ENCODE results near the gene AKAP1.

Gene AKAP1

DNA sequence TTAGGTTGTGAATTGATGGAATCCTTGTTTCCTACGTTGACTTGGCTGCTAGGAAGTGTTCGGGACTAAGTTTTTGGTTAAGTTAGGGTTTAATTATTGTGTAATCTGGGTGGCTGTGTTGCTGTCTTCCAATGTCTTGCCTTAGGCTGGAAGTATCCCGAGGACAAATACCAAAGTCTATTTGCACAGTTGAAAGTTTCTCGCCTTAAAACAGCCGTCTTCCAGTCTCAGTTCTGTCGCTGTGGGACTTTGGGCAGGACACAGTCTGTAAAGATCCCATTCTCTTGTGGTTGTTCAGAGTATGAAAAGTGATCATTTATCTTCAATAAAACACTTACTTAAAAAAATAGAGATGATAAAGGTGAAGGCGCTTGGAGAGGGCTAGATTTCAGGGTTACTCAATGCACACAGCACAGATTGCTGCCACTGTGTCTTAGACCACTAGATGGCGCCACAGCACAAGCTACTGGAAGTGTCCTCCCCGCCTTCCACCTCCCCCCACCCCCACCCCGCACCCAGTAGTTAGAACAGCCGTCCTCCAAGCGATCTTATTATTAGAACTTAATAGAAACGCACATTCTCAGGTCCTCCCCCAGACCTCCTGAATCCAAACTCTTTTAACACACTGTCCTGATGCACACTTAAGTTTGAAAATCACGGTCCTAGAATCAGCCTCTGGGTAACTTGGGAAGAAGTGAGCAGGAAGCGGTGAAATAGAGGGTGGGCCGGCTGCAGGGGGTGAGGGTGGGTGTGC is 45.8 kb downstream of the AKAP1 start:
- peak; percentile 51 for DNase-seq (ENCODE audit: low read depth)

DNA sequence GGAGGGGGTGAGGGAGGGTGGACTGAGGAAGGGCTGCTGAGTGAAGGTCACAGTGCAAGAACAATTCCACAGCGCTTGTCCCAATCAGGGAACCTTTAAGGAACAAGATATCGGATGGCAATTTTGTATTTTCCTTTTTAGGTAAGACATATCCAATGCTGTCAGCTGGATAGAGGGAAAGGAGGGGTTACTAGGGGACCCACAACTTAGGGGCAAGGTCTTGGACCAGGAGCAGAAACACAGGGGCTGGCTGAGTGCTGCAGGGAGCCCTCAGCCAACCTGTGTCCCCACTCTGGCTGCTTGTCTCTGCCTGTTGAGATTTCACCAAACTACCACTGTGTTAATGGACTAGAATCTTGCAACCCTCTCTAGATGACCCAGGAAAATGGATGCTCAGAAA is 47.6 kb downstream of the AKAP1 start:
- no peak for DNase-seq (ENCODE audit: low read depth)

DNA sequence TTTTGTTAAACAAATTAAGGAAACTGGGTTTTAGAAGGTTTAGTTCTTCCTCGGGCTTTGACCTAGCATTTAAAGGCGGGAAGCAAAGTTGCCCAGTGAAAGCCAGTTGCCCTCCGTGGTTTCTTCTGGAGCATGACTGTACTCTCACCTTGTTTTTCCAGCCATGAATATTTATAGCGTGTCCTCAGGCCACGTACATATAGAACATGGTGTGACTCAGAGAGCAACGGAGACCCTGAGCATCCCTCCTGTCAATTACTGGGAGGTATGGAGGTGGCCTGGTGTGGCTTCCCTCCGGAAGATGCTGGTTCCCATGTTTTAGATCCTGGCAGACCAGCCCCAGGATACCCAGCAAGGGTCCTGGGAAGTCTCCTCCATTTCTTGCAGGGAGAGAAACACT is 48.4 kb downstream of the AKAP1 start:
- DNase-seq (ENCODE audit: low read depth) = no peak

DNA sequence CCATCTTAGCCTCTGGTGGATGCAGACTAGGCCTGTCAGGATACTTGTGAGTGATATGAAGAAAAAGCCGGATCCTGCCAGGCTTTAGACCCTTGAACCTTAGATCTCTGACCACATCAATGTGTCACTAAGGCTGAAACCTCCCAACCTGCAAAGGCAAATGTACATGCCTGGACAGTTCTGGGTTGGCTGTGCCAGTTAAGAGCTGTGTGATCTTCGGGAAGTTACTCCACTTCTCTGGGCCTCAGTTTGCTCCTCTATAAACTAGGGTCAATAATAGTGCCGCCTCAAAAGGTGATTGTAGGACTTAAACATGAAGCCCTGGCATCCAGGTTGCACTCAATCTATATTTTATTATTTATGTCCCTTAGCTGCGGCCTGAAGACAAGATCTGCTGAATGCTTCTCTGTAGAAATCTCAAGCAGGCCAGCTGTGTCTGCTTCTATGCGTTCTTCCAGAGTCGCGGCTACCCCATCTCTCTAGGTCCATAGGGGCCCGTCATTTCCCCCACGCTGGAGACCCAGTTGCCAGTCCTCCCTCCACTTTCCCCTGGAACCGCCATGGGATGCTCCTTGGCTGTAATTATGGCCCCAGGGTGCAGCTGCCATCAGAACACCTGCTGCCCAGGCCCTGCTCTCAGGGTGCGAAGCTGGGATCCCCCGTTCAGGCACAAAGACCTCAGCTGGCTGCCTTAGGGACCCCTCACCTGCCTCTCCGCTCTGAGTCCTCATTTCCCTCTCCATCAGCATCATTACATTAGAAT is 50.2 kb downstream of the AKAP1 start:
- DNase-seq (ENCODE audit: low read depth) = no peak

DNA sequence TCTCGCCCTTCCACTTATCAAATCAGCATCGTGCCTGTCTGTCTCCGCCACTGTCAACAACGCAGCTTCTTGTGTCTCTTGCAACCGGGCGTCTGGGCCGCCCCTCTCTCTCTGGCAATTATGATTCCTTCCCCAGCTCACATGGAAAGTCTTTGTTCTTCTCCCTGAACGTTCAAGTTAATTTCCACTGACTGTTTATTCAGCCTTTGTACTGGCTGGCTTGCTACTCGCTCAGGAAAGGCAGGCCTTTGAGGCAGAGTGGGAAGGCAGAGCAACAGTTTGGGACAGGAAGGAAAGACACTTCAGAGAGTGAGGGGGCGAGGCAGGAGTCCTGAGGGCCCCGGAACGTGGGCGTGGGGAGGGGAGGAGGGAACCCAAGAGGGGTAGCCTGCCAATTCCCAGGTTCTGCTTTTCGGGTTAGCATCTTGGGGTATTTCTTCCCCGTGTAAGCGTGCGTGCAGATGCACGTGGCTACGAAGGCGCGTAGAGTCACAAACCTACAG is 50.8 kb downstream of the AKAP1 start:
- DNase-seq (ENCODE audit: low read depth) = no peak

DNA sequence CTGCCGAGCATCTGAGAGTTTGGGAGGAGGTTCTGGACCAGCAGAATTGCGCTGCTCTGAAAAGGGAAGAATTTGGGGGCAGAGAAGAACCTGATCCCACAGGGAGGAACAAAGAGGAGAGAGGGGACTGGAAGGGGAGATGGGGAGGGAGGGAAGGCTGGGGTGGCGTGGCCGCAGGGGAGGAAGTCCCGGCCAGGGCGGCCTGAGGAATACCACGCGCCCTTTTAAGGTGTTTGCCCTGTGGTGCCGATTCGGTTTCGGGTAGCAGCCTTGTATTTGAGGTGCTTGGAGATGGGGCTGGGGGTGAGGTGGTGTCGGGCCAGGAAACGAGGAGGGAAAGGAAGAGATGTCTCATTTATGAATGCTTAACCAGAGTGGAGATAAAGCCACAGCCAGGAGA is 51.3 kb downstream of the AKAP1 start:
- no peak for DNase-seq (ENCODE audit: low read depth)

DNA sequence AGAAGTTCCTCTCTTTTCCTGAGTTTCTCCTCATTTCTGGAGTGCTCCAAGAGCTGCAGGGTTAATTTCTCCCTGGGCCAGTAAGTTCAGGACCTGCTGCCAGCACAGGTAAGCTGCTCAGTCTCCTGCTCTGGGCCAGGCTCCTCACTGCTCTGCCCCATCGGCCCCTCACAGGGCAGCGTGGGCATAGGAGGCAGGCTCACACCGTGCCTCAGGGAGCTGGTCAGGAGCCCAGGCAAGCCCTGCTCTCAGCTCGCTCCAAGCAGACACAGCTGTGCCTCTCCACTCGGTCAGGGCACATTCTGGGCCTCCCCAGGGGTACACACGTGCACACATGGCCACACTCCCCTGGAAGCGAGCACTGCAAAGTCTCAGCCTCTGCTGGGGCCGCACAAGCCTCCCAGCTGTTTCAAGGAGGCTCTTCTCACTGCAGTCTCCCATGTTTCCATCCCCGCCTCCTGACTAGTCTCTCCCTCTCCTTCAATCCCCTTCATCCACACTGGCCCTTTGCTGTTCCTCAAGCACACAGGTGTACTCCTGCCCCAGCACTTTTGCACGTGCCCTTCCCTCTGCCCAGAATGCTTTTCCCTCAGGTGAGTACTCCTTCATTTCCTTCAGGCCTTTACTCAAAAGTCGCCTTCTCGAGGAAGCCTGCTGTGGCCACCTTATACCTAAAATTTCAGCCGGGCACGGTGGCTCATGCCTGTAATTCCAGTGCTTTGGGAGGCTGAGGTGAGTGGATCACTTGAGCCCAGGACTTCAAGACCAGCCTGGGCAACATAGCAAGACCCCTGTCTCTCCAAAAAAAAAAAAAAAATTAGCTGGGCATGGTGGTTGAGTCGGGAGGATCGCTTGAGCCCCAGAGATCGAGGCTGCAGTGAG is 53.2 kb downstream of the AKAP1 start:
- no peak for DNase-seq (ENCODE audit: low read depth)

DNA sequence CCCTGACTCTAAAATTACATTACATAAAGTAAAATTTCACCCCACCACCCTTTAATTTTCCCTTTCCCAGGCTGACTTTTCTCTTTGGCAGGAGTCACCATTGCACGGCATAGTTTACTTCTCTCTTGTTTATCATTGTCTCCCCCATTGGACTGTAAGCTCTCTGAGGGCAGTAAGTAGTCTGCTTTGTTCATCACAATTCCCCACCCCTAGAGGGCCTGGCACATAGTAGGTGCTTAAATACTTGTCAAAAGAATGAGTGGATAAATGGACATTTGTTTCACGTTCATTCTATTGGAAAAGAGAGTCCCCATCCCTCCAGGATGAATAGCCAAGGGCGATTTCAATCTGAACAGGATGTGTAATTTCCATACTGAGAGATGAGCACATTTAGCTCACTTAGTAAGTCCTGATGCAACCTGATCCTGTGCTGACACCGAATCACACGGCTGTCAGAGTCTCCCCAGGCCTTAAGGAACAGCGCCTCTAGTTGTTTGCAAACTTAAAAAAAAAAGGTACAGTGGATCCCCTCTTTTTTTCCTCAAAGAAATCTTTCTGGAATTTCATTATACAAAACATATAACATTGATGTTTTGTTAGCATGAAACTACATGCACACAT is 54.0 kb downstream of the AKAP1 start:
- DNase-seq (ENCODE audit: low read depth) = no peak

DNA sequence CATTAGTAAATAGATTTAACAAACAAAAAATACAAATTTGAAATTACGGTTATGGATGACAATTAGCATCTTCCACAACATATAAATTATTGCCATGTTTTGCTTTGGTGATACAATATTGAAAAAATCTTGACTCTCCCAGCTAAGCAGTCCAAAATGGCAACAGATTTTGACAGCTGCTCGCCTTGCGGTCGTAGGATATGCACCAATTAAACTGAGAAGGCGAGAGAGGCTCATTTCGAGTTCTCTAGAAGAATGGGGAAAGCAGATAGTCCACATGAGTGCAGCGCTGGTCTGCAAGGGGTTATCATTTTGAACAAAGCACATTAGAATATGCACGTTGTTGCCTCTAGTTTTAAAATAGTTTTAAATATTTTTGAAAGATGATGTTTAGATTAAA is 55.3 kb downstream of the AKAP1 start:
- no peak for DNase-seq (ENCODE audit: low read depth)

DNA sequence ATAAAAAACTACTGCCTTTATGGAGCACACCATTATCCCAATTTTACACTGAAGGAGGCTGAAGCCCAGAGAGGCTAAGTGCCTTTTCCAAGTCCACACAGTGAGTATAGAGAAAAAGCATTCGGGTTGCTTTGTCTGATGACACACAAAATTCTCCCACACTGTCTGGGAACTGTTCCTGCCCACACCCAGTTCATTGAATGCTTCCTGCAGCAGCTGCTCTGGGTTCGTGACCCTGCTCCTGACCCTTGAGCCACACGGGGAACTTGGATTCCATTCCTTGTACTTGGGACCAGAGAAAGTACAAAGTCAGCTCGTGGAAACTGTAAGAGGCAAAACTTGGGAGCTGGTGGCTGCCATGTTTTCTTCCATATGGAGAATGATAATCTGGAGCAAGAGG is 57.9 kb downstream of the AKAP1 start:
- DNase-seq (ENCODE audit: low read depth) = peak; percentile 36

DNA sequence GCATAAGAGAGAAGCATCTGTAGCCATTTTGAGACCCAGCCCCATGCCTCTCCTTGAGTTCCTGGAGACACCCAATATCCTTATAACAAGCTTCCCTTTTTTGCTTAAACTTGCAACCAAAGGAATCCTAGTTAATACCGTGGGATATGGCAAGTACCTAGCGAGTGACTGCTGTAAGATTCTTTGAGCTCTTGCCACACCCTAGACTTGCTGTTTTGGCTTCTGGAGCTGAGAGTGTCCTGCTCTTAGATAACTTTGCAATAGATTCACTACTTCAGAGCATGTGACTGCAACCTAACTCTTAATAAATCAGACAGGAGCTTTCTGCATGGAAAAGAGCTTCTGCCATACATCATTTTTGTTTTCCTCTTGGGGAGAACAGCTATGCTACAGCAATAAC is 58.3 kb downstream of the AKAP1 start:
- DNase-seq (ENCODE audit: low read depth) = no peak

DNA sequence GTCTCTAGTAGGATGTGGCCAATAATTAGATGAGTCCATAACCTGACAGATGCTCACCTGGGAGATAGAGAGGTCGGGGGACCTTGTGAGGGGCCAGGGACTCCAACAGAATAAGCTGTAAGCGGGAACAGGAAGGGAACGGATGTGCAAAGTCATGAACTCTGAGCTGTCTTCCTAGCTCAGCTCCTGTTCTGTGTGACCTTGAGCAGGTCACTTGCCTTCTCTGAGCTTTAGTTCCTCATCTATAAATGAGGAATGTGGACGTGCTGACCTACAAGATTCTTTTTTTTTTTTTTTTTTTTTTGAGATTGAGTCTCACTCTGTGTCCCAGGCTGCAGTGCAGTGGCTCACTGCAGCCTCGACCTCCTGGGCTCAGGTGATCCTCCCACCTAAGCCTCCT is 58.9 kb downstream of the AKAP1 start:
- no peak for DNase-seq (ENCODE audit: low read depth)

DNA sequence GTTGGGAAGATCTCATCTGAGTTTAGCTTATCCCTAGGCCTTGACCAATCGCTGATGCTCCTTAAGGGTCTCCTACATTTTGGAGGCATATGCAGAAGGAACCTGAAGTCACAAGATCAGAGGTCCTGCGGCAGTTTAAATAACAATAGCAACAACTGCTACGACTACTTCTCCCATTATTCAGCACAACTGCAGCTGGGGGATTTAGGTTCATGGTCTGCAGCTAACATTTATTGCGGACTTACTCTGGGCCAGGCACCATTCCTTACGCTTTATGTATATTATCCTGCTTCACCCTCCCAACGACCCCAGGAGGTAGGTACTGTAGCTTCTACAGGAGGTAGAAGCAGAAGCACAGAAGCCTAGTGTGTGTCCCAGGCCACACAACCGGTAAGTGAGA is 59.5 kb downstream of the AKAP1 start:
- DNase-seq (ENCODE audit: low read depth) = no peak

DNA sequence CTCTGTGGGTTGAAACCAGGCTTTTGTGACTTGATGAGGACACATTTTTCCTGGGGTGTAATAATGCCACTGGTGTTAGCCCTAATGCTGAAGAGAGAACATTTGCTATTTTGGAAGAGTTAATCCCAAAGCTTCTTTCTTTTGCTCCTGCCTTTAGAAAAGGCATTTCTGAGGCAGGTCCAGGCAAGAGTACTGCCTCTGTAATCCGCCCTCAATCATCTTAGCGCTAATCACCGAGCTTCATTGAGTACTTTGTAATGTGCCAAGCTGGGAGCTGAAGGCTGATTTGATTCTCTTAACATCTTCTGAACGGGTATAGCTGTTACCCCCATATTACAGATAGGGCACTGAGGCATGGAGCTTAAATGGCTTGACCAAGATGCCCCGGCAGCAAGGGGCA is 60.3 kb downstream of the AKAP1 start:
- DNase-seq (ENCODE audit: low read depth) = no peak

DNA sequence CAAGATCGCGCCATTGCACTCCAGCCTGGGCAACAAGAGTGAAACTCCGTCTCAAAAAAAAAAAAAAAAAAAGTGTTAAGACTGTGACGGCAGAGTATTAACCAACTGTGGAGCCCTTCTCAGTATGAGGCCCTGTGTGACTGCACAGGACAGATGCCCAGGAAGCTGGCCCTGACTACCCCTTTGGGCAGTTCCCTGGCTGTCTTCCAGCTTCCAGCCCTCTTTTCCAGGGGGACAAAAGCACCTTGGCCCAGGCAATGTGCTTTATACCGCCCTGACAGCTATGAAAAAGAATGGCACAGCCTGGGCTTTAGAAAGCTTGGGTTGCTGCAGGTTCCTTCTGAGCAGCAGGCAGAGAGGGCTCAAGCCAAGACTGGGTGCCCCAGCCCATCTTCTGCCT is 61.2 kb downstream of the AKAP1 start:
- DNase-seq (ENCODE audit: low read depth) = no peak

DNA sequence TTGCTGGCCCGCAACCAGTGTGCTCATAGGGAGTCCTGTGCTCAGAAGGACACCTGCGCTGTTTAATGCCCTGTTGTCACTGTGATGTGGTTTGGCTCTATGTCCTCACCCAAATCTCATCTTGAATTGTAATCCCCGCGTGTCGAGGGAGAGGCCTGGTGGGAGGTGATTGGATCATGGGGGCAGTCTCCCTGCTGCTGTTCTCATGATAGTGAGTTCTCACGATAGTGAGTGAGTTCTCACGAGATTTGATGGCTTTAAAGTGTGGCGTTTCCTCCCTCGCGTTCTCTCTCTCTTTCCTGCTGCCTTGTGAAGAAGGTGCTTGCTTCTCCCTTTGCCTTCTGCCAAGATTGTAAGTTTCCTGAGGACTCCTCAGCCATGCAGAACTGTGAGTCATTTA is 66.8 kb downstream of the AKAP1 start:
- no peak for DNase-seq (ENCODE audit: low read depth)

DNA sequence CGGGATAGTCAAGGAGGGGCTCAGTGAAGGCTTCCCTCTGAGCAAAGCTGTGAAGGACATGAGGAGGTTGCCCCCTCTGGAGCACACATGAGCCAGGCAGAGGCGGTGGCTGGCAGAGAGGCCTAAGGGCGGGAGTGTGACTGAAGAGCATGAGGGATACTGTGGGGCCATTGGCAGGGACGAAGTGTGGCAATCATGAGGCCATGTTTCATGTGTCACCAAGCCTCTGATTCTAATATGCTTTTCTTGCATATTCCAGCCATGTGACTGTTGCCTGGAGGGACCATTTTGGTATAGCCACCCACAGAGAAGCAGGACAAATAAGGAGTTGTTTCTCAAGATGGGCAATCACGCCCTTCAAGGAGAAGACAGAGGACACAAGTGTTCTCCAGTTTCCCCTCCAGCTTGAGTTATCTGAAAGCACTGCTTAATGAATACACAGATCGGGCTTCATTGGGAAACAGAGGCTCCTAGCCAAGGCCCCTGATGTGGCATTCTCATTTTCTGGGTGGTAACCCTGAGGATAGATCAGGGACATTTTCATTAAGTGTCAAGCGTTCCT is 68.0 kb downstream of the AKAP1 start:
- DNase-seq (ENCODE audit: low read depth) = no peak

DNA sequence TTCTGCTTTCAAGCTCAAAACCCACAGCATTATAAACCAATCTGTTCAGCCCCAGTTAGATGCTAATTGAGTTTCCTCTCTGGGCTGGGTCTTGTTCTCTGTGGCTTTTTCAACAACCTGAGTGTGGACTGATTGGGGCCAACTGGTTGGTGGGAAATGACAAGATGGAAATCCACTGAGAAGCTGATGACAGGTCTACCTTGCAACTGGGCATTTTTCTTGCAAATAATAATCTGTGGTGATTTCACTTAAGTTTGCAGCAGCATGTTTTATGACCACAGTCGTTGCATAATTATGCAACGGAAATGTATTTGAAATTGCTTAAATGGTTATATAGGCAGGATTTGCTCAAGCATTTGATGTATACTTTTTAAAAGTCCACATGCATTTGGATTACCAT is 69.9 kb downstream of the AKAP1 start:
- DNase-seq (ENCODE audit: low read depth) = no peak

DNA sequence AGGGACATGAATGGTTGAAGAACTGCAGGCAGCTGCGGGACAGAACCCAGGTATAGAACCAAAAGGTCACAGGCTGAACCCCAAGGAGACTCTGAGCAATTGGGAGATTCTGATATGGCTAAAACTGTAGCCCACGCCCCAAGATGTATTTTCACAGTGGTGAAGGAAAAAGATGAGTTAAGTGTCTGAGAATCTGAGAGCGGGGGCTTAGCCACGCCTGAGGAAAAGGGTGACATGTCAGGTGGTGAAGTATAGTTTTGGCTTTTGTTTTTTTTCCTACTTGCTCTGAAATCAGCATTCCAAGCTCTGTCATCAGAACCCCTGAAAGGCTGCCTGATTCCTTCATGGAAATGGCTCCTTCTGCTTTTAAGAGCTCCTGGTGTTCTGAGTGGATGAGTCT is 73.3 kb downstream of the AKAP1 start:
- no peak for DNase-seq (ENCODE audit: low read depth)

DNA sequence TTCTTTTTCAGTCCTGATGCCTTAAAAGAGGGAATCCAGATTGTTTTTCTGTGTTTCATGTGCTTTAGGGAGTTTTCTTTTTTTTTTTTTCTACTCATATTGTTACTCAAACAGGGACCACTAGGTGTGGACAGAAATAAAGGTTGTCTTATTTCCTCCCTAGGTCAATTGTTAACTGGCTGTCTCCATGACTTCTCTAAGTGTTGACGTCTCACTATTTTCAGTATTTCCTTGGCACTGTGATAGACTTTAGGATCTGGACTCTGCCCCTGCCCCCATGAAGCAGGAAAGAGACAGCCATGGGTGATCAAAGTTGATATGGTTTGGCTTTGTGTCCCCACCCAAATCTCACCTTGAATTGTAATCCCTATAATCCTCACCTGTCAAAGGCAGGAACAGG is 73.7 kb downstream of the AKAP1 start:
- no peak for DNase-seq (ENCODE audit: low read depth)

DNA sequence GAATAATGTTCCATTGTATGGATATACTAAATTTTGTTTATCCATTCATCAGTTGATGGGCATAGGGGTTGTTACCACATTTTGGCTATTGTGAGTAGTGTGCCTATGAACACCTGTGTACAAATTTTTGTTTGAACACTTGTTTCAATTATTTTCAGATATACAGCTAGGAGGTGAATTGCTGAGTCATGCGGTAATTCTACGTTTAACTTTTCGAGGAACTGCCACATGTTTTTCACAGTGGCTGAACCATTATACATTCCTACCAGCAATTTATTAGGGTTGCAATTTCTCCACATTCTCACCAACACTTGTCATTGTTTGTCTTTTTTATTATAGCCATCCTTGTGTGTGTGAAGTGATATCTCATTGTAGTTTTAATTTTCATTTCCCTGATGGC is 75.6 kb downstream of the AKAP1 start:
- no peak for DNase-seq (ENCODE audit: low read depth)

DNA sequence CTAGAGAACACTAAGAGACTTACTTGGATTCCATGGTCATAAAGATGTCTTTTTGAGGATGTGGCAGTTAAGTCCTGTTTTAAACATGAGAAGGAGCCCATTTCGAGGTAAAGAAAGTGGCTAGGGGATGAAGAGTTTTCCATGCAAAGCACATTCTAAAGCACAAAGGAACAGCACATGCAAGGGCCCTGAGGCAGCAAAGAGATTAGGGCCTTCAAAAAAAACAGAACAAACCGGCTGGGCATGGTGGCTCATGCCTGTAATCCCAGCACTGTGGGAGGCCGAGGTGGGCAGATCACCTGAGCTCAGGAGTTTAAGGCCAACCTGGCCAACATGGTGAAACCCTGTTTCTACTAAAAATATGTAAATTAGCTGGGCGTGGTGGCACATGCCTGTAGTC is 79.8 kb downstream of the AKAP1 start:
- DNase-seq (ENCODE audit: low read depth) = no peak

Measured in stromal cell of bone marrow (primary cell).